Activated T-cell treated with anti-CD3 and anti-CD28 coated beads for 24 hours (primary cell): ENCODE data around the gene ST13.
A peak's percentile ranks its signal among the peaks of the same experiment; 100 is the strongest.
"Not testable (repeated sequence)": the region's sequence is repeated elsewhere in the genome, so short reads cannot be mapped to it uniquely, and the experiment has no call there.

ENCODE experiments used
- DNase-seq: peaks from one replicate; pipeline ENCODE4 v3.0.0-alpha.2; 2020; ENCODE audit warnings: low read depth

Gene ST13

DNA sequence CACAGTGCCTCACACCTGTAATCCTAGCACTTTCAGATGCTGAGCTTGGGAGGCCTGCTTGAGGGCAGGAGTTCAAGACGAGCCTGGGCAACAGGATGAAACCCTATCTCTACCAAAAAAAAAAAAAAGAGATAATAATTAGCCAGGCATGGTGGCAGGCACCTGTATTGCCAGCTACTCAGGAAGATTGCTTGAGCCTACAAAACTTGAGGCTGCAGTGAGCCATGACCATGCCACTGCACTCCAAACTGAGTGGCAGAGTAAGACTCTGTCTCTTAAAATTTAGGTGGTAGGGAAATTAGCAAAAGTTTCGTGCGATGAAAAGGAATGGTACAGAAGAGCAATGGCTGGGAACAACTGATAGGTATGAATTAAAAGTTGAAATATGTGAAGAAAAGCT, 18.0 kb downstream of the ST13 start:
- no peak for DNase-seq

DNA sequence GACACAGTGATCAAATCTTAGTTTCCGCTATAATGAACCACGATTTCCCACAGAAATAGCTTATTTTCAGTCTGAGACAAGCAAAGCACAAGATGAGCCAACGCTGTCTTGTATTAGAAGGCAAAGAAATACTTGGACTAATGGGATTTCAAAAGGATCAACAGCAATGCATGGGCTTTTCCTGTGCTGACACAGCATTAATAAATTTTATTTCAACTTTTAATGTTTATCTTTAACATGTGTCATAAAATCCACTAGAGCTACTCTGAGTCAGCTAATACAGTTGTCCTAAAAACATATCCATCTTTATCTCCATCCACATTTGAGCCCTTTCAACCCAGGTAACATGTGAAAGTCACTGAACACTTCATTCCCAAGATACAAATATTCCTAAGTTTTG, 21.8 kb downstream of the ST13 start:
- DNase-seq: no peak

DNA sequence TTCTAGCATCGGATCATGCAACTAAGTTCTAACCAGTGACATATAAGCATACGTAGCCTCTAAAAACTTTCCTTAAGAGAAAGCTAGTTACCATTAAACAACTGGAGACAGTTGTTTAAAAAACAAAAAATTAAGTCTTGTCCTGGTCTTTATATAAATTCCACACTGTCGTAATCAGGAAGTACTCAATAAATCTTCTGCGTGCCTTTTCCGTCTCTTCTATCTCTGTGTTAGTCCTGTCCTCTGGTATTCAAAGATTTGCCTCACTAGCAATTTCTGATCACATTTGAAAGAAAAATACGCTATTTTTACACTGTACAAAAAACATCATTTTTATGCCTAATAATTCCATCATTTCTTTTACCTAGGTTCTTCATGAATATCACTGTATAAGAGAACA, 27.3 kb downstream of the ST13 start:
- no peak for DNase-seq

DNA sequence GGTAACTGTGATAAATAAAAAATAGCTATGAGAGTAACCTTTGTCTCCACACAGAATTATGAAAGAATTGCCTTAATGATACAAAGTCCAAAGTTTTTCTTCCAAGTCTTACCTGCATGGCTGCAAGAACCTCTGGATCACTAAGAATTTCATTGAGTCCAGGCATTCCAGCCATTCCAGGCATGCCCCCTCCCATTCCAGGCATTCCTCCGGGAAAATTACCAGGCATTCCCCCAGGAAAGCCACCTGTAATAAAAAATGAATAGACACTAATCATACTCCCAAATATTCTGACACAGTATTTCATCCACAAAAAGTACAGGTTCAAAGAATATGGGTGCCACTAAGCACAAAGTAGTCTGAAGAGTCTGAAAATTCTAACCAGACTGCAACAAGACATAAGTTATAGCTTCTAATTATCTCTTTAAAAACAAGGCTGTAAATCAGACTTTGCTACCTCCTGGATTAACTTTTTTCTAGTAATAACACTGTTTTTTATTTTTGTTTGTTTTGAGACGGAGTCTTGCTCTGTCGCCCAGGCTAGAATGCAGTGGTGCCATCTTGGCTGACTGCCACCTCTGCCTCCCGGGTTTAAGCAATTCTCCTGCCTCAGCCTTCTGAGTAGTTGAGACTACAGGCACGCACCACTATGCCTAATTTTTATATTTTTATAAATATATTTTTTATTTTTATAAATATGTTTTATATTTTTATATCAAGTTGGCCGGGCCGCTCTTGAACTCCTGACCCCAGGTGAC, 29.3 kb downstream of the ST13 start:
- DNase-seq: no peak

DNA sequence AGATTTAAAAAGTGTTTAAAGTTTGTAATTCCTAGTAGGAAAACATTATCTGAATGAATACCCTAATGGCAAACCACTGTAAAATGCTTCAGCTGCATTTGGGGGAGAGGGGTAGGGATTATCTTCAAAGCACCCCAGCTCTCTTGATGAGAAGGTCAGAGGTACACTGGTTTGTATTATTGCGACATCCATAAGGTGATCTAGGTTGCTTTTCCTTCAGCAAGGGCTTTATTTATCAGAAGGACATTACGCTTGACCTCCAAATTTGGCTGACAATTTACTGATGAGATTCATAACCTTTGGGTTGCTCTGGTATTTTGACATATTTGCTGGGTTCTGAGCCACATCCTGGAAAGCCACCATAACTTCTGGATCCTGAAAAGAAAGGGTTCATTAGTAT, 30.1 kb downstream of the ST13 start:
- DNase-seq: not testable (repeated sequence)

DNA sequence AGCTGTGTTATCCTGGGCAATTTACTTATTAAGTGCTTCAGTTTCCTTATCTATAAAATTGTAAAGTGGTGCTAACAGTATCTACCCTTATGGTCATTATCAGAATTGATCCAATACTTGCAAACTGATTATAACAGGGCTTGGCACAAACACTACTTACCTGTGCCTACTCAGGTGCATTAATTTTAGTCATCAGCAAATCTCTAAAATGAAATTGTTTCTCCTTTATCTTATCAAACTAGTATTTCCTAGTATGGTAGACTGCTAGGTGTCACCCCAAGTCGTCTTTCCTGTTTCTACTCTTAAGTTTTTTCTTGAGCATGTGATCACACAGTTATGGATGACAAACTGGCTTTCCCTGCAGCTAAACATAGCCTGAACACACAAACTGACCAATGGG, 33.0 kb downstream of the ST13 start:
- no peak for DNase-seq

DNA sequence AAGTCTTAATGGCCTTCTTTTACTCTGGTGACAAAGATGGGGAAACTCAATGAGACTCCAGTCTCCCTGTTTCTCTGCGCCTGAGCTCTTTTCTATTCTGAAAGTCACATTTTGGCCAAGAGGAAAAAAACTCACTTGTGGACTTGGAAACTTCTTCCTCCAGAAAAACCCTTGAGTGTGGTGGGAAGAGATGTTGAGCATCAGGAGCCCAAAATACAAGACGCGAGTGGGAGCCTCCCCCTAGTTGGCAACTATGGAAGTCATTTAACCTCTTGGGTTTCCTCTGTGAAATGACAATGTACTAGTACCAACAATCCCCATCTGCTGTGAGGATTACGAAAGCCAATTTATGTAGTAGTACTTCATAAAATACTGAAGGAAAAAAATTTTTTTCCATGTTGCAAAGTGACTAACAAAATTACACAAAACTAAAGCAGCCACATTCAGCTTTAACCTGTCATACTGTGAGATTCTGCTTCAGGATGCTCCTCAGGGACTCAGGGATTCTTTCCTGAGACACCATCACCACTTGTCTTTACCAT, 36.8 kb downstream of the ST13 start:
- no peak for DNase-seq

DNA sequence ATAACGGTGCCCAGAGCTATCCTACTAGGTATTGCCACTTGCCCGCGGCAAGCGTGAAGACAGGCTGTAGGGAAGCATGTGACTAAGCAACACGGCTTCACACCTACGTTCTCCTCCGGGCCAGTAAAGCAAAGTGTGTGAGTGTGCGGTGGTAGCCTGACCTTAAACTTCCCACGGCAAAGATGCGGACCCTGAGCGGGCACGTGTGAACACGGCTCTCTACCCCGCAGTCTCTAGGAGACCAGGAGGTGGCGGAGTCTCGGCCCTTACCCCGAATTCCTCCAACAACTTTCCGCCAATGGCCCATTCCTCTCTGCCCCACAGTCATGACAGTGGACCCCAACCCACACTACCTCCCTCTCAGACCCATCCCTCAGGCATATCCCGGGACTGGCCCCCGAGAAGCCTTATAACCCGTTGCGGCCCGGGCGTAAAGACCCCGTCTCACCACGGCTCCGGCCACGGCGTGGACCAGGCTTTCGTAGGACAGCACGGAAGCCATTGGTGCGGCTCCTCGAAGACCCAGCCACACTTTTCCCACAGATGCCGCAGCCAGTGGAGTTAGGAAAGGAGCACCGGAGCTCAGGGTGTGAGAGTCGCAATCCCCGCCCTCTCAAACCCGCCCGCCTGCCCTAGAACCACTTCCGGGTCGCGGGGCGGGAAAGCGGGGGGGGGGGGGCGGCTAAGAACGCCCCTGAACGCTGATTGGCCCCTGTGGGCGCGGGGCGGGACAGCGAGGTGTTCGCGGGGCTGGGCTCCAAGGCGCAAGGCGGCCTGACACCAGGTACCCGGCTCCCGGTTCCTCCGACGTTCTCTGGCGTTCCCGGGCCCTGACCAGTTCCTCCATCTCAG, 37.5 kb downstream of the ST13 start, which contains the start of gene SLC25A17:
Gene SLC25A17 (minus strand): TSS at position 600 of the 852 bp plus-strand sequence. CDS start 98 bp downstream, at position 502.
- peak; percentile 79 for DNase-seq

DNA sequence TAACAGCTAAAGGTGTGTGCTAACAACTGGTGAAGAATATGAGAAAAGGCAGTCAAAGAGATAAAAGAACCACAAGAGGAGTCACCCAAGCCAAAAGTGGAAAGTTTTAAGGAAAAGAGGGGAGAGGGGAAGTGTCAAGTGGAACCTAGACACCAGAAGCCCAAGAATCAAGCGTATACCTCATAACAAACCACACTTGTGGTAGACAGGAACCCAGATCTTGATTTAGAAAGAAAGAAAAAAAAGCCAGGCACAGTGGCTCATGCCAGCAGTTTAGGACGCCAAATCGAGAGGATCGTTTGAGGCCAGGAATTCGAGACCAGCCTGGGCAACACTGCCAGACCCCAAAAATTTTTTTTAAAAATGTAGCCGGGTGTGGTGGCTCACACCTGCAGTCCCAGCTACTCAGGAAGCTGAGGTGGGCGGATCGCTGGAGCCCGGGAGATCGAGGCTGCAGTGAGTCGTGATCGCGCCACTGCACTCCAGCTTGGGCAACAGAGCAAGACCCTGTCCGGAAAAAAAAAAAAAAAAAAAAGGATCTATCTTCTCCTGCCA, 38.2 kb downstream of the ST13 start:
- no peak for DNase-seq

DNA sequence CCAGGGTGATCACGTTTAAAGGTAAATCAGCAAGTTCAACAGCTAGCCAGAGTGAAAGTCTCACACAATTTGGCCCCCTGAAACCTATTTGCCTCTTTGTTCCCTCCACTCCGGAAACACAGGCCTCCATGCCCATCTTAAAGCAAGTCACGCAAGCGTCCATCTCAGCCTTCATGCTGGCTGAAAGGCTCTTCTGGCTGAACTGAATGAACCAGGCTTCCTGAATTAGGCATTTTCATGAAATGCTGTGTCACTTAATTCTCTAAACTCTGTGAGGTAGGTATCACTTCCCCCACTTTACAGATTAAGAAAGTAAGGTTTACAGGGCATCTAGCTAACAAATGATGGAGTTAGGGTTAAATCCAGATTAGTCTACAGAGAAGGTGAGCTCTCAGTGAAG, 38.7 kb downstream of the ST13 start:
- no peak for DNase-seq

DNA sequence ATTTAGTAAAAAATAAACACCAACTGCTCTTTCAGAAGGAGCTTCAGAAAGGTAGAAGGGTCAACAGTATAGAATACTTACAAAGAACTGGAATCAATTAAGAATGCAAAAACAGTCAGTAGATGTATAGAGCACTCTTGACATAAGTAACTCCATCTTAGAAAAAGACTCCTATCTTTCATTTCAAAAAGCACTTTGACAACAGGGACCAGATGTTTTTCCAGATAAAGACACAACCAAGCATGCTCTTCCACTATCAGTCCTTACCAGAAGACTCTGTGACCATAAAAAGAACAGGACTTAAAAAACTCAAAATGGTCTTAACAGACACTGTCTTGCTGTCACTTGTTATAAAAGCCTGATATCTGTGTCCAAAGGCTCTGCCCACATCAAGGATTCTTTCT, 42.5 kb downstream of the ST13 start:
- no peak for DNase-seq

DNA sequence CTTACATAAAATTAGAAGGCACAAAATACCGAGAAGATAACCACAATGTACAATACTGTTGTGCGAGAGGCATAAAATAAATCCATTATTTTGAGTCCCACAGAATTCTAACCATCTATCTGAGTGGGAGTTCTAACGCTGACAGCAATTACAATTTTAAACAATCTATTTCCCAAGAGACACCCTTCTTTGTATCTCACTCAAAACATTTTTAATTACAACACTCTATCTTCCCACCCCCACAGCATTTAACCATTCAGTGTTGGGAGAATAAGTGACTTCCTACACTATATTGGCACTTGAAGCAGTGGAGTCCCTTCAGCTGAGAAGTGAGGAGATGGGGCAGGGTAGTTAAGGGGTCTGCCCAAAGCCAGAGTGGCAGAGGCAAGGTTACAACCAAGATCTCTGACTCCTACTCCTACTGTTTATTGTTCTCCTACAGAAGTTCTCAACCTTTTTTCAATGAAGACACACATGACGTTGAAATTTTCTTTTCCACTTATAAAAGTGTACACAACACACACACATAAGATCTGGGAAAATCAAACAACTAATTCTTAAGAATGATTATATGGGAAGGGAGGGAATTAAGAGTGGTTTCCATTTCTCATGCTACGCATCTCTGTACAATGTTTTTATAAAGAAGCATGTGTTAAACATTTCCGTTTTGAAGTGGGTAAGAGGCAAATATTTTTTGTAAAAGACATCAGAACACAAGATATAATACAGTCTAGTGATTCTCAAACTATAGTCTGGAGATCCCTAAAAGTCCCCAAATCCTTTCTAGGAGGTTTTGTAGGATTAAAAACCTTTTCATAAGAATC, 48.2 kb downstream of the ST13 start:
- DNase-seq: no peak

DNA sequence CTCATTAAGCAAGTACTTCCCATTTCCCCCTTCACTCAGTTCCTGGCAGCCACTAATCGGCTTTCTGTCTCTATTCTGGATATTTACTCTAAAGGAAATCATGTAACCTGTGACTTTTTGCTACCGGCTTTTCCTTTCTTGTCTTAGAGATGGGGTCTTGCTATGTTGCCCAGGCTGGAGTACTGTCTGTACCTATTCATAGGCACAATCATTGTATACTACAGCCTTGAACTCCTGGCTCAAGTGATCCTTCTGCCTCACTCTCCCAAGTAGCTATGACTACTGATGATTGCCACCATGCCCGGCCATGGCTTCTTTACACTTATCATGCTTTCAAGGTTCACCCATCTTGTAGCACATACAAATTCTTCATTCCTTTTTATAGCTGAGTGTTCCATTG, 49.7 kb downstream of the ST13 start:
- DNase-seq: no peak

DNA sequence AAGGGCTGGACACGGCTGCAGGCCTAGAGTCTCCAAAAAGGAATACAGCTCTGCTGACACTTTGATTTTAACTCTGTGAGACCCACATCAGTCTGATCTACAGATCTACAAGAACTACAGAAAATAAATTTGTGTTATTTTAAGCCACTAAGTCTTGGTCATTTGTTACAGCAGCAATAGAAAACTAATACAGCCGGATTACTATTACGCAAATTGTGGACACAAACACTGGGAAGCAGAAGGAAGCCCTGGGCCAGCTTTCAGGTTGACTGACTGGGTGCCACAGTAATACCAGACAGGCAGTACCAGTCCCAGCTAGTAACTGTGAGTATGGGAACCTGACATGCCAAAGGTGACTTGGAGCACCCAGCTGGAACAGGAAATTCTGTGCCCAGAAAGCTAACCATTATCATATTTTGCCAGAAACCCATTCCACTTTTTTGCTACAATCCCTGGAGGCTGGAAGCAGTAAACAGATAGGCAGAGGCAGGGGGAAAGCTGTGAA, 50.7 kb downstream of the ST13 start:
- no peak for DNase-seq

DNA sequence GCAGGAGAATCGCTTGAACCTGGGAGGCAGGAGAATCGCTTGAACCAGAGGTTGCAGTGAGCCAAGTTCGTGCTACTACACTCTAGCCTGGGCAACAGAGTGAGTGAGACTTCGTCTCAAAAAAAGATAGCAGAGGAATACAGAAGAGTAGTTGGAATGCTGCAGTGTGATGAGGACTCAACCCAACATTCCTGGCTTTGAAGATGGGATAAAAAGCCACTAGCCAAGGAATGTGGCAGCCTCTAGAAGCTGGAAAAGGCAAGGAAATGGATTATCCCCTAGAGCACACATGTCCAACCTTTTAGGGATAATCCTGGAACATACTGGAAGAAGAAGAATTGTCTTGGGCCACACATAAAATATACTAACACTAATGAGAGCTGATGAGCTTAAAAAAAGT, 51.2 kb downstream of the ST13 start:
- no peak for DNase-seq

DNA sequence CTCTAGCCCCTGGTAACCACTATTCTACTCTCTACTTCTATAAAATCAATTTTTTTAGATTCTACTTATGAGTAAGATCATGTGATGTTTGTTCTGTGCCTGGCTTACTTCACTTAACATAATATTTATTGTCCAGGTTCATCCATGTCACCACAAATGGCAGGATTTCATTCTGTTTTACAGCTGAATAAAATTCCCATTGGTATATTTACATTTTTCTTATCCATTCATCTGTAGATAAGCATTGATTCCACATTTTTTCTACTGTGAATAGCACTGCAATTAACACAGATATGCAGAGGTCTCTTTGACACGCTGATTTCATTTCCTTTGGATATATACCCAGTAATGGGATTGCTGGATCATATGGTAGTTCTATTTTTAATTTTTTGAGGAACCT, 53.1 kb downstream of the ST13 start:
- DNase-seq: no peak

DNA sequence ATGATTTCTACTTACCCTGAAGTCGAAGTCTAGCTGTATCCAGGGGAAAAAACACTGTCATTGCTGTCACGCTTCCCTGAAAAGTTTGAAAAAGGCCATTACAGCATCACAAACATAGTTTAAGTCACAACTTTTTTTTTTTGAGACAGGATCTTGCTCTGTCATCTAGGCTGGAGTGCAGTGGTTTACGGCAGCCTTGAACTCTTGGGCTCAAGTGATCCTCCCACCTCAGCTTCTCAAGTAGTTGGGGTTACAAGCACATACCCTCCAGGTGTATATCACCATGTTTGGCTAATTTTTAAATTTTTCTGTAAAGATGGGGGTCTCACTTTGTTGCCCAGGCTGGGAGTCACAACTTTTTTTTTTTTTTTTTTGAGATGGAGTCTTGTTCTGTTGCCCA, 57.4 kb downstream of the ST13 start:
- no peak for DNase-seq

DNA sequence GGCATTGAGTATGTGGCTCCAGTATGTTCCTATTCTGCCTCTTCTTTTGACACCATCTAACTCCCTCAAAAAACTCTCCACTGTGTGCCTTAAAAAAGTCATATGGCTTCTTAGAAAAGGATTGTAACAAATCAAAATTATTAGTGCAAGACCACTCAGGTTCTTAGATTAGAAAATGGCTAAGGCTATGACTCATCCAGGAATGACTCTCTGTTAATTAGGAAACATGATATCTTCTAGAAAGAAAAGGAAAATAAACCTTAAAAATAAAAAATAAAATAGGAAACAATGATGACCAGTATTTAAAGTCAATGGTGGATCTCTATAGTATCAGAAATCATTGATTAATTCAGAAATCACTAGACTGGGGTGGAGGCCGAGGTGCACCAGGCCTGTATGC, 59.0 kb downstream of the ST13 start:
- DNase-seq: no peak

DNA sequence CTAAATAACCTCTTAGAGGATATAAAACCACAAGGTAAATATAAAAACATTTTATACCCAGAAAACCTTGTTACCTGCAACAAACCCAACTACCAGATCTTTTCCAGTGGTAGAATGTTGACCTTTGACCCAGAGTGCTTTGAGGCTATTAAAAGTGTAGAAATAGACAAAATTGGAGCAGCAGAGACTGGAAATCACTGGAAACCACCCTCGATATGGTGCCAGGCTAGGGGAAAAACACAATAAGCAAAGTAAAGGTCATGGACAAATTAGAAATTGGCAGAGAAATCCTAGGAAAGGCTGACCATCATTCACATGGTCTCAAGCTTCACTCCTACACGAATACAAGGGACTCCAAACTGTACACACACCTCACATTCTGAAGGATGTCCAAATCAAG, 64.0 kb downstream of the ST13 start:
- no peak for DNase-seq

DNA sequence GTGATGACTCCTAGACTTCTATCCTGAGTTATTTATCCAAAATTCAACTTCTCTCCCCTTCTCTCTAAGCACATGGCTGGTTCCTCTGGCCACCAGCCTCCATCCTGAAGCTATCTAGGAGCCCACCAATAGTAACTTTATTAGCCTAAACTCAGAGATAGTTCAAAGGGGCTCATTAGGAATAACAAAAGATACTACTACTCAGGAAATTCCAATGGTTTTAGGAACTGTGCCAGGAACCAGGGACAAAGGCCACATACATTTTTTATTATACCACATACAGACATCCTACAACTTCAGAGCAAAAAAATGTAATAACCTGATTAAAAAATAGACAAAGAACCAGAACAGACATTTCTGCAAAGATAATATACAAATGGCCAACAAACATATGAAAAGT, 65.2 kb downstream of the ST13 start:
- no peak for DNase-seq

DNA sequence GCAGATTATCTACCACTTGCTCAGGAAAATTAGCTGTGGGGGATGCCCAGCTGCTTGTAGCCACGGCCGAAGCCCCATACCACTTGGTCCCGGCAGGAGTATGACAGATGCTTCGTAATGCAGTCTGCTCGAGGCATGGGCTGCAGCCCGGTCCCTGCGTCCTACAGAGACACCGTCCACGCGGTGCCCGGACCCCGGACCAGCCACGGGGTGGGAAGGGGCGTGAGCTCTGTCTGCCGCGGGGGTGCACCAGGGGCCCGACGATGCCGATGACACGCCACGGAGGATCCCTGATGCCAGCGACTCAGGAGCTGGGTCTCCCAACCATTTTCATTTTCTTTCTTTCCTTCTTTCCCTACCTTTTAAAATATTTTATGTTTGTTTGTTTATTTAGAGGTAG, 67.3 kb downstream of the ST13 start:
- no peak for DNase-seq

DNA sequence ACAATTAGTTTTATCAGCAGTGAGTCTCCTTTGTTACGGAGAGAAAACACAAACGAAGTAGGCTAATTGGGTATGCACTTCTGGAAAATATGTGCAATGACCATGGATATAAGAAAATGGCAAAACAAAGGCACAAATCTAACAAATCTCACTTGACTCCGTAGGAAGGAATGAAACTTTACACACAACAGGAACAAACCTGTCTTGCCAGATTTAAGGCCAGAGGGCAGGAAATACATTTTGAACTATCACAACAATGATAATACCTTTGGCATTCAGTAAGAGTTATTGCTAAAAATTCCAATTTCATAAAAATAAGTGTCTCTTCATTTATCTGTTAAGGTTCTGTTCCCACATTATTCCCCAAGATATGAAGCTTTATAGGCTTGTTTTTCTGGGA, 73.9 kb downstream of the ST13 start:
- DNase-seq: no peak
